SU-DHL-6 (cell line): ENCODE results near the gene ISM1.

Experiments
- CTCF ChIP-seq: fragments of 200-600 bp; sonication (generic); IDR thresholded peaks from one replicate; pipeline ENCODE4 v1.5.1; 2017; ENCODE audit warnings: antibody characterized with exemption, mild to moderate bottlenecking, low read length, moderate library complexity; ENCODE audit not compliant: insufficient read depth, poor library complexity, severe bottlenecking
- EZH2phosphoT487 ChIP-seq: fragments of 200-600 bp; sonication (generic), shearing (Covaris generic); conservative IDR thresholded peaks from 2 replicates; pipeline ENCODE4 v1.6.1; 2018; ENCODE audit warnings: mild to moderate bottlenecking, antibody characterized with exemption, low read length, moderate library complexity, mixed read lengths

GRCh38 chr20:13337090-13337784 is 116.2 kb downstream of the ISM1 start:
- TF ChIP-seq CTCF (no peak), EZH2phosphoT487 (no peak)
